Colon (tissue), 2 donors: ENCODE results near the gene MROH7.

Experiments
- FAIRE-seq: peaks from 2 replicates; lab custom pipeline; 2012; peaks lifted over from hg19 to GRCh38; lab: Jason Lieb, UNC
- donor health status: control.
- donor health status: control.

Gene MROH7

GRCh38 chr1:54651608-54652007 lies 10.0 kb downstream of the MROH7 start:
- FAIRE-seq: no peak

- no peak for FAIRE-seq
Measured at GRCh38 chr1:54652168-54652567, 10.6 kb downstream of the MROH7 start.

GRCh38 chr1:54653036-54653435 lies 11.4 kb downstream of the MROH7 start:
- FAIRE-seq: no peak

GRCh38 chr1:54658164-54658913 lies 16.8 kb downstream of the MROH7 start:
- FAIRE-seq: no peak

- FAIRE-seq: no peak
Measured at GRCh38 chr1:54663725-54664124, 22.1 kb downstream of the MROH7 start.

- FAIRE-seq: no peak
Measured at GRCh38 chr1:54664364-54664763, 22.8 kb downstream of the MROH7 start.

- FAIRE-seq: no peak
Measured at GRCh38 chr1:54665852-54666251, 24.3 kb downstream of the MROH7 start.

GRCh38 chr1:54666333-54666732 lies 24.7 kb downstream of the MROH7 start:
- no peak for FAIRE-seq

- FAIRE-seq: no peak
Measured at GRCh38 chr1:54667797-54668196, 26.2 kb downstream of the MROH7 start.

- FAIRE-seq: no peak
Measured at GRCh38 chr1:54668567-54668966, 27.0 kb downstream of the MROH7 start.

- no peak for FAIRE-seq
Measured at GRCh38 chr1:54671985-54672608, 30.5 kb downstream of the MROH7 start.

GRCh38 chr1:54678776-54679643 lies 37.4 kb downstream of the MROH7 start:
- FAIRE-seq: no peak

GRCh38 chr1:54679706-54680105 lies 38.1 kb downstream of the MROH7 start:
- FAIRE-seq: no peak

- FAIRE-seq: no peak
Measured at GRCh38 chr1:54680387-54680786, 38.8 kb downstream of the MROH7 start.

GRCh38 chr1:54681358-54681757 lies 39.8 kb downstream of the MROH7 start:
- no peak for FAIRE-seq

GRCh38 chr1:54683453-54683852 lies 41.9 kb downstream of the MROH7 start:
- FAIRE-seq: no peak

GRCh38 chr1:54685335-54685905 lies 43.8 kb downstream of the MROH7 start:
- no peak for FAIRE-seq

- FAIRE-seq: no peak
Measured at GRCh38 chr1:54686155-54686554, 44.6 kb downstream of the MROH7 start.

- FAIRE-seq: no peak
Measured at GRCh38 chr1:54694771-54695170, 53.2 kb downstream of the MROH7 start.

GRCh38 chr1:54695221-54695620 lies 53.6 kb downstream of the MROH7 start:
- FAIRE-seq: no peak

GRCh38 chr1:54695764-54696163 lies 54.2 kb downstream of the MROH7 start:
- no peak for FAIRE-seq

GRCh38 chr1:54696262-54696661 lies 54.7 kb downstream of the MROH7 start:
- FAIRE-seq: no peak

GRCh38 chr1:54697896-54698295 lies 56.3 kb downstream of the MROH7 start:
- FAIRE-seq: no peak
